CMK (cell line): ENCODE measurements around the gene POLD4.

Experiments
- DNase-seq: peaks from one replicate; pipeline ENCODE4 v3.0.0-alpha.2; 2010; ENCODE audit warnings: low read depth

Gene POLD4

DNA sequence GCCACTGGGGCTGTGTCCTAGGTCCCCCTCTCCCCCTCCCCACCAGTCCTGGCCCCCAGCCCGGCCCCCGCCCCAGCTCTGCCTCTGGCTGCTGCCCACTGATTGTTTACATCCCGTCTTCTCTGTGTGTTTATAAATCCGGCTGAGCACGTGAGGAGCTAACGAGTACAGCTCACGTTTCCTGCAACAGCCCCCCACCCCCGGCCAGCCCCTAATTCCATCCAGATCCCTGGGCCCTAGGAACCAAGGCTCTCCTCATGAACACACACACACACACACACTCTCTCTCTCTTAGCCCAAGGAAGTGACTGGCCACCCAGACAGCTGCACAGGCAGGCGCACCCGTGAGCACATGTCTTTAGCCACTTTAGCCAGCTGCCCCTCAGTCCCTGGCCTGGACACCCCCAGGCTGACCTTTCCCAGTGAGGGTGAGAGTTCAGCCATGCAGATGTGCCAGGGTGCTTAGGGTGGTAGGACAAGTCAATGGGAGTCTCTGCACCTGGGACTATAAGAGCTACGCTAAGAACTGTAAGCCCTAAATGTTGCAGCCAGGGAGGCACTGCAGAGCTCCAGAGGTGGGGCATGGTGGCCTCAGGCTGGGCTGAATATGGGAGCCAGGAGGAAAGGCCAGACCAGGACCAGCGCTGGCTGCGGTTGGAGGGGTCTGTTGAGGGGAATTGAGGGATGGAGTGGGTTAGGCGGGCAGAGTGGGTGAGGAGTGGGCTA lies 17.2 kb upstream of the POLD4 start:
- no peak for DNase-seq

DNA sequence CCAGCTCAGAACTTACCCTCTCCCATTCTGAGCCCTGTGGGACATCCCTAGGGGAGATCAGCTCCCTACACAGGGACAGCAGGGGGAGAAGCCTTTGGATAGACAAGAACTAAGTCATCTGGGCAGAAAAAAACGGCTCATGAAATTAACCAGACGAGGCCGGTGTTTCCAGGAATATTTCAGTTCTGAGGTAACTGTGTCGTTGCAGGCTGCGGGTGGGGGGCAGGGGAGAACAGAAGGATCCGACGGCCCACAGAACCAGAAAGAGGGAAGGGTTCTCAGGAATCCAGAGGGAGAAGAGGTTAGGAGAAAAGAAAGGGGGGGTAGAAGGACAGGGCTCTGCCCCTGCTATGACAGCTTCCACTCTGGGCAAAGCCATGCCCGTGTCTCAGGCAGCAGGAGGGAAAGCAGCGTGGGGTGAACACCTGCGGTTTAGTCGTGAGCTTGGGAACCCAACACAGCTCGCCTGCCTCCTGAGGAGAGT lies 16.5 kb upstream of the POLD4 start:
- DNase-seq = no peak

DNA sequence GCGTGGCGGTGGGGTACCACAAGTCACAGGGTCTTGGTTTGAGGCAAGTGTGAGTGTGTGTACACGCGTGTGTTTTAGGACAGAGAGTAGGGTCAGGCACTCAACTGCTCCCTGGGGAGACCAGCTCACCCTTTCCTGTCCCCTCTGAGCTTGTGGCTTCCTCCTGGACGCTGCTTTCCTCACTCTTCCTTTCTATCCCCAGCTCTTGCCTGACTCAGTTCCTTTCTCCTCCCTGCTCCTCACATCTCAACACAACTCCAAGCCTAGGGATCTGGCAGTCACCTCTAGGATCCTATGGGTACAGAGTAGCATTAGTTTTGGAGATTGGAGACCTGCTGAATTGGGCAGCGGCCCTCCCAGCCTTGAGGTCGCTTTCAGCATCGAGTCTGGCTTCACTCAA lies 15.9 kb upstream of the POLD4 start:
- DNase-seq = no peak

DNA sequence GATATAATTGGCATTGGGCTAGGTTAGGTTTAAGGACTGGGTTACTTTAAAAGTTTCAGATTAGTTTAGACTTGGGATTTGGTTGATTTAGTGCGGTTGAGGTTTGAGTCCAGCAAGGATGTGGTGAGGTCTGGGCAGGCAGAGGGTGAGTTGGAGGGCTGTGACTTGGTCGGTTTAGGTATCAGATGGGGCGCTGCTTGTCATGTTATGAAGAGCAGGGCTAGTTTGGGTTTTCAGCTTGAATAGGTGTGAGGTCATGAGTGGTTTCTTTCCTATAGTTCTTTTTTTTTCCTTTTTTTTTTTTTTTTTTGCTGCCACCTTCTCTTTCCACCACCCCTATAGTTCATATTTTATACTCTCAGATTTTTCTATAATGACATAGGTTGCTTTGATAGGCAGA lies 15.3 kb upstream of the POLD4 start:
- no peak for DNase-seq

DNA sequence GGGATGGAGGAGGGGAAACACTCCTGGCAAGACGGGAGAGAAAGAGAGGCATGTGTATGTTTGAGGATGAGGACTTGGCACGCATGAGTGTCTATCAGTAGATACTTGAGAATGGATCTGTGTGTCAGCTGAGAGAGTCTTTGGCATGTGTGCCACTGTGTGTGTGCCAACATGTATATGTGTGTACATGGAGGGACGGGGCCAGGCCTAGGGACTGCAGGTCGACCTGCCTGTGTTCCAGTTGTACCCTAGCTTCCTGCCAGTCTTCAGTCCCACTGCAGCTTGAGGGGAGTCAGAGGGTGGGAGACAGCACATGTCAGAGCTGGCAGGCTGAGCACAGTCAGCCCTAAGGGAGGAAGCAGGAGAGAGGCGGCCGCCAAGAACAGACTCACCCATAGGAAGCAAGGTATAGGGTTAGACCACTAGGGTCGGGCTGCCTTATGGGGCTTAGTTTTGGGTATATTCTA lies 14.4 kb upstream of the POLD4 start:
- DNase-seq = no peak

DNA sequence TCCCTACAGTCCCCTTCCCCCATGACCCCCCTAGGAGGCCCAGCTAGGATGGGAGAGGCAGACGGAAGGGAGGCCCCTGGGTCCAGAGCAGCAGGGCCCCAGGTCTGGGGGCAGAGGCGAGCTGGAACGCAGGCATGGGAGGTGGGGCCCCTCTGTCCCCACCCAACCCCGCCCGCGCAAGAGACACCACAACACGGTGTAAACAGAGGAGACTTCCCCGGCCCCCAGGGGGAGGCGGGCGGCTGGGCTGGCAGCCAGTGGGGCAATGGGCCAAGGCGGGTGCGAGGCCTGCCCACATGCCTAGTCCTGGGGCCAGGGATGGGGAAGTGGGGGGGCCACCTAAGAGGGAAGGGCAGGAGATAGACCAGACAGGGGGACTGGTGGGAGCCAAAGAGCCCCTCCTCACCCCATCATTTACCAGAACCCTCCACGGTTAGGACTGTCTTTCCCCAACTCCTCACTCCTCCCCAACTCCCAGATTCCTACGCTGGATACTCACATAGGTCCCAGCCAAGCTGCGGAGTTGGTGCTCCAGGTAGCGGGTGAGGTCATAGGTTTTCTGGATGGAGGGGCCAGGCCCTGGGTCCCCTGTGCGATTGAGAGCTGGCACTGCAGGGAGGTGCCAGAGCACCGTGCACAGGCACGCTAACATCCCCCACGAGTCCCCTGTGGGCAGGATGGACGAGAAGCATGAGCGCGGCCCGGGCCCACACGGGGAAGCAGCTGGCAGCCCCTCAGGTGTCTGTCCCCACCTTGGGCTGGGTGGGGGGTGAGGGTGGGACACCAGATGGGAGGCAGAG lies 13.8 kb upstream of the POLD4 start:
- no peak for DNase-seq

DNA sequence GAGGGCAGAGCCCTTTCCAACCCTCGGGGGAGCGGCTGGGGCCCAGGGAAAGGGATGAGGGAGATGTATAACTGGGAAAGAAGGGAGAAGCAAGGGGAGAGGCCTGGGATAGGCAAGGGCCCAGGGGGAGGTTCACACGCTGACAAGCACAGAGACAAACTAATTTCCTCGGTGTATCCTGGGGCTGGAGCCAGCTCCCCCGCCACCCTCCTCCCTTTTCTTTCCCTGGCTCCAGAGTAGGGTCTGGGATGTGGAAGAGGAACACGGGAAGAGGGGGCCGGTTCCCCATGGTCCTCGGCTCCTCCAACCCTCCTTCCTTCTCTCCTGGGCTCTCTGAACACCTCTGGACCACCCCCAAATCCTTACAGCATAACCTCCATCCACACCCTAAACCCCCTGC lies 13.2 kb upstream of the POLD4 start:
- no peak for DNase-seq

DNA sequence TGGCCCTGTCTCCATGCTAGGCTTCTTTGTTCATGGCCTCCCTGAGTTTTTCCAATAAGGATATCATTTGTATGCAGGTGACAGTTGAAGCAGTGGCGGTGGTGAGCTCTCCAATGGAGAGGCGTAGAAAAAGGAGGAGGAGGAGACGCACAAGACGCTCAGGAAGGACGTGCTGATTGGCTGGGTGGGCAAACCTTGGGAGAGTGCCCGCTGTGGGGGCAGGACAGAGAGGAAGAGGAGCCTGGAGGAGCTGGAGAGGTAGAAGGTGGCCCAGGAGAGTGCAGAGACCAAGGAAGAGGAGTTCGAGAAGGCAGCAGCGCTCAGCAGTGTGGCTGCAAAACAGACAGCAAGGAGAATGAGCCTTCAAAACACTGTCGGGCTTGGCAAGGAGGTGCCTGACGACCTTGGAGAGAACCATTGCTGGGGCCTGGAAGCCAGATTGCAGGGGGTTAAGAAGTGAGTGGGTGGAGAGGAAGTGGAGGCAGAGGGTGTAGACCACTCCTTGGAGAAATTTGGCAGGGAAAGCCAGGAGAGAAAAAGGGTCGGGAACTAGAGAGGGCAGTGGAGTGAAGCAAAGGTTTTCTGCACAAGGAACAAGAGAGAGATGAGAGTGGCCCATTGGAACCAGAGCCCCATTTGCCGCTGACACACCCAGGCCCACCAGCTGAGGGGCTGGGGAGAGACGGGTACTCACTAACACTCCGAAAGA lies 12.5 kb upstream of the POLD4 start:
- DNase-seq = no peak

DNA sequence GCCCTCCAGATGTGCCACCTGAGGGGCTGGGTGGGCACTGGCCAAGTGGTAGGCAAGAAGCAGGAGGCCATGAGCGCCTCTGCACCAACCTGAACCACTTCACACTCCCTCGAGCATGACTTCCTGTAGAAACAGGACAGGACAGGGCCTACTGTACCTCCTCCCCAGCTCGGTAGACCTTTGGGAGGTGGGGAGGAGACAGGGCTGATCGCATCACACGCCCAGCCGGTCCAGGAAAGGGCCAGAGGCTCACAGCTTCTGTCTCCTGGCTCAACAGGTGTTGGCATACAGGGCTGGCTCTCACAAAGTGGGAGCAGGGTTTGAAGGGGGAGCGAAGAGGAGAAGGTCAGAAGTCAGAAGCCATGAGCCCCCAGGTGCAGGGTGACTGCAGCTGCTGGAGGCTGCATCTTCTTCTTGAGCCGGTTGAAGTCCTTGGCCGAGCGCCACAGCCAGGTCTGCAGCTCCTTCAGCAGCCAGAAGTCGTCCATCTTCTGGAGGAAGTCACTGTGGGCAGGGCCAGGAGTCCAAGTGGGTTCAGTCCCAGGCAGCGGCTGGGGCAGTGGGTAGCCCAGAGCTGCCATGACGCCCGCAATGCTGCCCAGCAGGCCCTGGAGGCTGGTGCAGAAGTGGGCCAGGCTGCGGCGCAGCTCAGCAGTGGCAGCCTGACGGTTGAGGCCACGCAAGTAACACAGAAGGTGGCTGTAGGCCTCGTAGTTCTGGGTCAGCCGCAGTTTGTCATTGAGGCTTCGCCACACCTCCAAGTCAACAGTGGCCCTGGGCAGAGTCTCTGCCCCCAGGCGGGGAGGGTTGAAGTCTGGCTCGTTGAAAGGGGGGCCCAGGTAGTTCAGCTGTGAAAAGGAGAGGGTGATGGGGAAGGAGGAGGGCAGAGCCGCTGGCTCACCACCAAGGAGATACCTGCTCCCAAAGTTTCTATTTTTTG lies 11.7 kb upstream of the POLD4 start:
- no peak for DNase-seq

DNA sequence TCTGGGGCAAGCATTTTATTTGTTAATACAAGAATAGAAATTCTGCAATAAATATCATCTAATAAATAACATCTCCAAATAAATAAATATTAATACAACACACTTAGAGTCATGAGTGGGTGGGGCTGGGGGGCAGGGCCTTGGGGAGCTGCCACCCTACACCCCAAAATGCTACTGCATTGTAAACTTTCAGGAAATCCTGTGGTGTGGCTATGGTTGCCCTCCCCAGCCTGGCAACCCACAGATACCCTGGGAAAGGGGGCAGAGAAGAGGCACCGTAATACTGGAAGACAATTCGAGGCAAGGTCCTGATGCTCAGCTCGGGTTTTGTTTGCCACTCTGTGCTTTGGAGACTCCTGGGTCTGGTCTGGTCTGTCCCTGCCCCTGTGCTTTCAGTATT lies 10.8 kb upstream of the POLD4 start:
- no peak for DNase-seq

DNA sequence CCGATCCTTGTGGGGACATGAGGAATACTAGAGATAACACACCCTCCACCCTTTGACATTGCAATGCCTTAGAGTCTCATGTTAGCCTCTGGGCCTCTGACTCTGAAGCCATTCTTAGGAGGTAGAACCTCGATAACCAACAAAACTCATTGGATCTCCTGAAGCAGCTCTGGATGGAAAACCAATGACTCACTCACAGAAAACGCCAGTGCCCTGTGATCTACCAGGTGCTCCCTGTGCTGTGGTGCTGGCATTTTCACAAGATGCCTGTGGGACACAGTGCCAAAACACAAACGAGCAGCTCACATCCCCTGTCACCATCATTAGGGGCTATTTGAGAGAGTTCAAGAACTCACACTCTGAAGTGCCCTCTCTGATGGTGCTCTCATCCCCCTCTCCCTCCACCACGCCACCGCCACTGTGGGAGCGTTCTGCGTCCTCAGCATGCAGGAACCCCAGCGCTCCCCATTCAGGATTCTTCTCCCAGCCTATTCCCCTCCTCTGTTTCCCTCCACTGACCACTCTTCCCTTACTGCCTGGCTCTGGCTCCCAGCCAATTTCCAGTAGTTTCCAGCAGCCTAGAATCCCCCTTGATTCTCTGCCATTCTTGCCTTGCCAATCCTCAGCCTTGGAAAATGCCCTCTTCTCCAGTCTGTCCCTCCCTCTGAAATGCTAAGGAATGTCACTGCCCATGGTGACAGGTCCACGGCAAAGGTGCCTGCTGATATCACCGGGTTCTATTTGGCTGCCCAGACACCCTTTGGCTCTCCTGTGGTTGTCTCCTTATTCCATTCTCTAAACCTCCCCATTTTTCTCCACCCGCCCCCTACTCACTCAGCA lies 4.7 kb upstream of the POLD4 start:
- no peak for DNase-seq

DNA sequence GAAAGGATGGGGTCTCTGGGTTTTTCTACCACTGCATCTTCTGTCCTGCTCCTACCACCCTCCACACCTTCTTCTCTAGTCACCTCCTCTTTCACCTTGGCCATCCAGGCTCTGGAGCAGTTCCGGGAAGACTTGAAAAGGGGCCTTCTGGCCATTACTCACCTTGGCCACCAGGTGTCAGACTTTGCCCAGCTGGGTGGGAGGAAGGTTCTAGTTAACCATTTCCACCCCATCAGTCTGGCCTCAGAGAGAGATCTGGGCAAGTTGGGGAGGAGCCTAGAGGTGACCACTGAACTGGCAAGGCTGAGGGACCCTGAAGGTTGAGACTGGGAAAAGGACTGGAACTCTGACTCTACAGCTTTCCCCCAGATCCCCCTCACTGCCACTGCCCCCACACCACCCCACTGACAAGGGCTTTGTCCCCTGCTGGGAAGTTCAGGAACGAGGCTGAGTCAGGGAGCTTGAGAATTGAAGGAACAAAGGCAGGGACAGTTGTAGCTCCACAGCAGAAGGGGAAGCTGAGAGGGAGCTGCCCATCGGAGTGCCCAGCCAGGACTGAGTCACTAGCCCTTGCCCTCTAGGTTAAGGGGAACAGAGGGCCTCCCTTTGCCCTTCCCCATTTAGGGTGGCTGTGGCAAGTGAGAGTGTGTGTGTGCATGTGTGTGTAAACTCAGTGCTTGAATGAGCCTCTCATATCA lies 3.7 kb upstream of the POLD4 start:
- DNase-seq = peak; percentile 76

DNA sequence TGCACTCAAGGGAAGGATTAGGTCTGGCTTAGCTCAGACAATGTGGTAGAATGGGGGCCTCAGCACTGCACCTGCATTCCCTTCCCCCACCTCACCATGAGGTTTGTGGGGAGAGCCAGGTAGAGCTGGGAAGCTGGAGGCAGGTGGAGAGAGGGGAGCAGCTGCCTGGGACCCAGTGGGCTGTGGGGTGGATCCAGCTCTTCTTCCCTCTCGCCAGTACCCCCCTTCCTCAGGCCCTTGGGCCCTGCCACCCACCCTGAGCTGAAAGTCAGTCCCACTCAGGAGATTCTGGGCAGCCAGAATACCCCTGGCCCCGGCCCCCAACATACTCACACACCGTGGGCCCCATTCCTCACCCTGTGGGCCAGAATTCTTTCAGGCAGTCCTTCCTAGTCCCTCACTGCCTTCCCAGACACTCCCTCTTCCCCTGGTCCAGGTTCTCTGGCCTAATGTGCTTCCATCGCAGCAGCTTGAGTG lies 3.1 kb upstream of the POLD4 start:
- DNase-seq = no peak

DNA sequence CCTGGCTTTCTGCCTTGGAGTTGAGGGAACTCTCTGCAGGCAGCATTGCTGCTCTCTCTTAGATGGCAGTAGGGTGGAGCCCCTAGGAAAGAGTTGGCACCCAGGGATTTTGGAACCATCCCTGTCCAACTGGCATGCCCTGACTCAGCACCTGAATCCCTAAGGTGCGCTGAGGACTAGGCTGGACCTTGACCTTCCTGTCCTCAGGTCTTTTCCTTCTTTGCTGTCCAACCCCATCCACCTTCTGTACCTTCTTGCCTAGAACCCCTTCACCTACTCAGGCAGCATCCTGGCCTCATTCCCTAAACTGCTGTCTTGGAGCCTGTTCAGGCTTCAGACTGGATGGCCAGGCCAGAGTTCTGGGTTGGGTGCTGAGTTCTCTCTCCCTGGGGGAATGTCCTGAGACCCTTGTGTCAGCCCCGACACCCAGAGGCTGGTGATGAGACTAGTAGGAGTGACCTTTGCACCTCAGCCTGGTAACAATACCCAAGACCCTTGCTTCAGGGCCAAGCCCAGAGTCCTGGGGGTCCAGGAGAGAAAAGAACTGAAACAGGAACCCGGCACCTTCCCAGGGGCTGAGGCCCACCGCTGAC lies 2.5 kb upstream of the POLD4 start:
- no peak for DNase-seq

DNA sequence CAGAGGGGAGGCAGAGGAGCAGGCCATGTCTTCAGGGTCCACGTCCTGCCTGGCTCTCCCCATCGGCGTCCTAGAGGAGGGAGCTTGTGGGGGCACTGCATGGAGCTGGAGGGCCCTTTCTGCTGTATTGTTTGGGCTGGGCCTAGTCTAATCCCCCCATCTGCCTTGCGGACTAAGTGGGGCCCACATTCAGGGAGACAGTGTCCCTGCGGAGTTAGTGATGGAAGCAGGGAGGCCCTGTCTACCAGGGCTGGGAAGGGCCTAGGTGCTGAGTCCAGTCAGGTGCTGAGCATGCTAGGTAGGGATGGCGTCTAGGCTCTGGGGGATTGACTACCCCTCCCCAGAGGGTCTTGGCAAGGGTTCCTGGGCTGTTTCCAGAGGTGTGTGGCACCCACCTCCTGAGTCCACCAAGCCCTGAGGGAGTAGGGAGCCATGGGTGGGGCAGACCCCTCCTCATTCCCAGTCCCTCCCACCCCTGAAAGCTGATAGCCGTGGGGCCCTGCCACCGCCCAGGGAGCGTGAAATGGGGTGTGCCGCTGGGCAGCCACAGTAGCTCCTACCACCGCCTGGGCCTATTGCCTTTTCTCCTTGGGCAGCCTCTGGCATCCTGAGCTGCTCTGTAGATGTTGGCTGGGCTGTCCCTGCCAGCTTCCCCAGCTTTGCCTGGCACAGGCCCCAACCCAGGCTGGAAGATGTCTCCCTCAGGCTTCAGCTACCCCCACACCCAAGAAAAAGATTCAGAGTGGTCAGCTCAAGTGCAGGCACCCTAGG lies 1.9 kb upstream of the POLD4 start:
- no peak for DNase-seq

DNA sequence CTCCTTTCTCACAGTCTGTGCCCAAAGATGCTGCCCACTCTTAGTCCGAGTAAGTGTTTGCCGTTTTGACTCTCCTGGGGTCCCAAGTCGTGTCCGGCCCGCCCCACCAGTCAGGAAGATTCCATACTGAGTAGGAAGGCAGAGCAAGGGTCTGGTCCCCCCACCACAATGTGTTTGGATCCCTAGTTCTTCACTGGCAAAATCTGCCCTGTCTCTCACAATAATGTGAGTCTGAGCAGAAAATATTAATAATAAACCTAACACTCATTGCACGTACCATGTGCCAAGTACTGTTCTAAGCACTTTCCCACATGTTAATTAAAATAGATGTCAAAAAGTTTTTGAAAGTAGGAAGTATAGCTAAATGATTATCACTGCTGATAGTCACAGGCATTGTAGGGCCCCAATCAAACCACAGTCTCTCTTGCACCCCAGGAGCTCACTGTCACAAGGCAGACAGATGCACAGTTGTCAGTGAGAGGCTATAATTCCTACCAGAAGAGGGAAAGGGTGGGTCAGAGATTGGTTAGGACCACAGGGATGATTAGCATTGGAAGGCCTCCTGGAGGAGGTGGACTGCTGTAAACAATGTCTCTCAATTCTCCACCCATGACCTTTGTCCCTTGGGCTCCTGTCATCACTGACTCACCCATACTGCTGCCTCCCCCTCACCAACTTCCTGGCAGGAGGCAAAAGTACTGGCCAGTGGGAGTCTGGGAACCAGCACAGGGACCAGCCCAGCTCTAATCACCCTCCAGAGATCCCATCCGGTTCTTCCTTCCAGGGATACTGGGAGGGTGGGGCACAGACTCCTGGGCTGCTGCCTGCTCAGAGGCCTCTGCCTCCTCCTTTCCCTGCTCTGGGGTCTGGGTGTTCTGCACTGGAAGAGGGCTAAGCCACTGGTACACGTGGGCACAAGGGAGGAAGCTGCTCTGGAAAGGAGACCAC lies 1.0 kb upstream of the POLD4 start:
- peak; percentile 83 for DNase-seq

DNA sequence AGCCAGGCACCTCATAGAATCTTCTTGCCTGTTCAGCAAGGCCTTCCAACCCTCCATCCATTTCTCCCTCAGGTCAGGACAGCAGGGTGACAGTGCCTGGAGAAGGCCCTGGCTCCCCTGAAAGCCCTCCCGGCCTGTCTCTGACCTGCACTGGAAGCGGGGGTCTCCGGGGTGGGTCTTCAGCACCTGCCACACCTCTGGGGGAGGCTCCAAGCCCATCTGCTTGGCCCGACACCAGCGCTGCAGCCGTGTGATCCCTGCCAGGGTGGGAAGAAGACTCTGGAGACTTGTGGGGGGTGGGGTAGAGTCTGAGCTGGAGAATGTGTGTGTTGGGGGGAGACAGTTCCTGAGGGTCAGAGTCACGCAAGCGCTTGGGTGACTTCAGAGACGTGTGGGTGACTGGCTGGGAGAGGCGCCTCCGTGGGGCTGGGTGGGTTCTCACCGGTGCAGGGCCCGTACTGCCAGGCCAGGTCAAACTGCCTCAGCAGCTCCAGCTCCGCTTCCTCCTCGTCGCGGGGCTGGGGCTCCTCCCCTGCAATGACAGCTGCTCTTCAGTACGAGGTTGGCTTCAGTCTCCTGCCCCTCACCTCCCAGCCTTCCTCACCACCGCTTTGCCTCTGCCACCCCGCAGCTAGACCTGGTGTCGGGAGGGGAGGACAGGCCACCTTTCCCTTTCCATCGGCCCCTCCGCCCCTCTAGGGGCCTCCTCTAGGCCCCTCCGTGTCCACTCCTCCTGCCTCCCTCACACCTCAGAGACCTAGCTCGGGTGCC lies 615 bp downstream of the POLD4 start:
- DNase-seq = no peak
